ENCODE measurements around the gene GRIK2. TPM values are rescaled to one million over a fixed set of nuclear protein-coding genes. Genes with fewer than 3 reads are reported as not detected.

GRIK2 gene
- total RNA-seq, 1 experiment from 2014 or later: 0.70 TPM

DNA sequence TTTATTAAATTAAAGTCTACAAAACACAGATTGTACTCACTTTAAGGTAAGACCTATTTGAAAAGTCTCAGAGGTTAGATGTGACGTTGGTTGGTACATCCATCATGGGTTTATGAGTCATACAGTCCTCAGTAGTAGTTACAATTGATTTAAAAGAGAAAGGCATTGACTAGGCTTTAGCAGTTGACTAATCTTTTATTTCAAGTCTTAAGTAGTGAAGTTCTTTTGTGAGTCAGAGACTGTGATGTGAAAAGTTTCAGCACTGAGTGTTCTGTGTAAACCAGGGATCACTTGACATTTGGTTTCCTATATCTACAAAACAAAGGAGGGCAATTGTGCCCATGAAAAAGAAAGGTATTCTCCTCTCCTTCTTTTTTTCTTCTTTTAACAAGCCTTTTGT, 221.3 kb downstream of the GRIK2 start:
- H3K56ac ChIP-seq (ENCODE audit: insufficient read length, low read depth, low read length): no peak overlapping the region
- no peak overlapping the region for H2BK15ac ChIP-seq (ENCODE audit: low read depth, low read length)
- peak overlapping the region; percentile 32 for H3K27ac ChIP-seq (ENCODE audit: insufficient read length, low read depth, low read length)
- no peak overlapping the region for H4K5ac ChIP-seq (ENCODE audit: insufficient read length, low read depth, low read length)
- no peaks in the 10 kb centered on the region for H3K27me3 ChIP-seq (ENCODE audit: insufficient read depth, low read length)
- no peak overlapping the region for H4K91ac ChIP-seq (ENCODE audit: insufficient read length, low read depth, low read length)
- peaks cover 4% of the 10 kb centered on the region; the same call in 1 of the 2 replicates for H3K4me1 ChIP-seq (ENCODE audit: insufficient read depth, low read length)
- Mint-ChIP-seq H3K27ac (peak overlapping the region; percentile 92 to 98 (median 98); a peak in 6 of 7 replicates), H3K4me1 (peaks cover 34 to 40% of the 10 kb centered on the region in 2 experiments), H3K27me3 (ENCODE audit: low read depth) (no peaks in the 10 kb centered on the region), H3K9me3 (no peaks in the 10 kb centered on the region), H3K36me3 (ENCODE audit: insufficient read depth in 1 of 3, low read depth in 3 of 3) (peaks cover 0 to 6% (median 0%) of the 10 kb centered on the region in 3 experiments; a peak in 3 of 7 replicates), H3K4me3 (peak overlapping the region; percentile 29 to 40; a peak in 2 of 5 replicates)
- H3K79me1 ChIP-seq (ENCODE audit: insufficient read depth, low read depth, low read length, poor library complexity, severe bottlenecking): no peaks in the 10 kb centered on the region
- no peak overlapping the region for H4K8ac ChIP-seq (replicated peaks; ENCODE audit: insufficient read length, low read depth, low read length)
- H2BK12ac ChIP-seq (ENCODE audit: insufficient read length, low read depth, low read length): no peak overlapping the region
- no peak overlapping the region for H2BK120ac ChIP-seq (ENCODE audit: low read depth, low read length, poor library complexity, severe bottlenecking)
- no peak overlapping the region for H3K23ac ChIP-seq (ENCODE audit: insufficient read length, low read depth, low read length)
- H3K23me2 ChIP-seq (ENCODE audit: insufficient read length, low read depth, low read length, poor library complexity, severe bottlenecking): no peaks in the 10 kb centered on the region
- TF ChIP-seq, protein P1, sequence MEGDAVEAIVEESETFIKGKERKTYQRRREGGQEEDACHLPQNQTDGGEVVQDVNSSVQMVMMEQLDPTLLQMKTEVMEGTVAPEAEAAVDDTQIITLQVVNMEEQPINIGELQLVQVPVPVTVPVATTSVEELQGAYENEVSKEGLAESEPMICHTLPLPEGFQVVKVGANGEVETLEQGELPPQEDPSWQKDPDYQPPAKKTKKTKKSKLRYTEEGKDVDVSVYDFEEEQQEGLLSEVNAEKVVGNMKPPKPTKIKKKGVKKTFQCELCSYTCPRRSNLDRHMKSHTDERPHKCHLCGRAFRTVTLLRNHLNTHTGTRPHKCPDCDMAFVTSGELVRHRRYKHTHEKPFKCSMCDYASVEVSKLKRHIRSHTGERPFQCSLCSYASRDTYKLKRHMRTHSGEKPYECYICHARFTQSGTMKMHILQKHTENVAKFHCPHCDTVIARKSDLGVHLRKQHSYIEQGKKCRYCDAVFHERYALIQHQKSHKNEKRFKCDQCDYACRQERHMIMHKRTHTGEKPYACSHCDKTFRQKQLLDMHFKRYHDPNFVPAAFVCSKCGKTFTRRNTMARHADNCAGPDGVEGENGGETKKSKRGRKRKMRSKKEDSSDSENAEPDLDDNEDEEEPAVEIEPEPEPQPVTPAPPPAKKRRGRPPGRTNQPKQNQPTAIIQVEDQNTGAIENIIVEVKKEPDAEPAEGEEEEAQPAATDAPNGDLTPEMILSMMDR (conservative IDR thresholded peaks at IDR 0.05): no peak
- H3K14ac ChIP-seq (ENCODE audit: insufficient read depth, low read length): no peak overlapping the region
- no peak overlapping the region for H3K4me2 ChIP-seq (ENCODE audit: insufficient read depth, insufficient read length, low read length)
- H2AFZ ChIP-seq (ENCODE audit: low read length): no peak overlapping the region
- no peak overlapping the region for H2BK20ac ChIP-seq (ENCODE audit: low read depth, low read length, poor library complexity, severe bottlenecking)
- H3K79me2 ChIP-seq (ENCODE audit: insufficient read depth, low read length): no peaks in the 10 kb centered on the region
- H3T11ph ChIP-seq (ENCODE audit: low read length): no peak overlapping the region
- no peak overlapping the region for H3K18ac ChIP-seq (ENCODE audit: insufficient read length, low read depth, low read length)
- no peak overlapping the region for H2BK5ac ChIP-seq (ENCODE audit: insufficient read length, low read length)
- H4K20me1 ChIP-seq (ENCODE audit: control insufficient read depth, insufficient read depth, insufficient read length): no peaks in the 10 kb centered on the region
- no CpG with 5 or more reads among the region's 1 CpG for WGBS (ENCODE audit: extremely low coverage, insufficient read length, low lambda C conversion rate)
- no peaks in the 10 kb centered on the region for H3K9me3 ChIP-seq (ENCODE audit: control insufficient read depth, low read depth, low read length)
- no peak overlapping the region for H2AK5ac ChIP-seq (ENCODE audit: insufficient read length, low read length)
- no peak overlapping the region for H3K4ac ChIP-seq (ENCODE audit: low read depth, low read length)
- DNase-seq: no peak
- no peak overlapping the region for H3K9ac ChIP-seq (ENCODE audit: extremely low read depth, insufficient read length, low read length)

Data from H9 (cell line).